H9 (cell line): Measurements from ENCODE around the gene DGKB. TPM values are rescaled to one million over a fixed set of nuclear protein-coding genes. Genes with fewer than 3 reads are reported as not detected.

Source experiments
- DNase-seq: peaks from one replicate; pipeline ENCODE4 v3.0.0-alpha.2; 2017
- H2AFZ ChIP-seq: one replicate; pipeline ENCODE4 v1.6.1; 2013; ENCODE audit warnings: mild to moderate bottlenecking, low read length, control low read depth, moderate library complexity
- H2AK5ac ChIP-seq: 2 replicates; pipeline ENCODE4 v1.6.1; 2013; ENCODE audit warnings: low read length, control low read depth, mixed read lengths; ENCODE audit not compliant: insufficient read length
- H2BK120ac ChIP-seq: one replicate; pipeline ENCODE4 v1.6.1; 2013; ENCODE audit warnings: low read depth, mild to moderate bottlenecking, low read length, control low read depth, inconsistent platforms; ENCODE audit not compliant: poor library complexity, severe bottlenecking
- H2BK12ac ChIP-seq: 2 replicates; pipeline ENCODE4 v1.6.1; 2013; ENCODE audit warnings: low read length, control low read depth, mixed read lengths, low read depth; ENCODE audit not compliant: insufficient read length
- H2BK15ac ChIP-seq: 2 replicates; pipeline ENCODE4 v1.6.1; 2013; ENCODE audit warnings: low read depth, low read length, control low read depth
- H2BK20ac ChIP-seq: one replicate; pipeline ENCODE4 v1.6.1; 2013; ENCODE audit warnings: low read depth, mild to moderate bottlenecking, low read length, control low read depth, inconsistent platforms; ENCODE audit not compliant: poor library complexity, severe bottlenecking
- H2BK5ac ChIP-seq: 2 replicates; pipeline ENCODE4 v1.6.1; 2013; ENCODE audit warnings: low read length, control low read depth, mixed read lengths; ENCODE audit not compliant: insufficient read length
- H3K14ac ChIP-seq: 2 replicates; pipeline ENCODE4 v1.6.1; 2013; ENCODE audit warnings: low read length, control low read depth; ENCODE audit not compliant: insufficient read depth
- H3K18ac ChIP-seq: 2 replicates; pipeline ENCODE4 v1.6.1; 2013; ENCODE audit warnings: low read depth, mild to moderate bottlenecking, mixed read lengths, low read length, control low read depth; ENCODE audit not compliant: insufficient read length
- H3K23ac ChIP-seq: 2 replicates; pipeline ENCODE4 v1.6.1; 2013; ENCODE audit warnings: low read length, control low read depth, mixed read lengths, low read depth; ENCODE audit not compliant: insufficient read length
- H3K23me2 ChIP-seq: 2 replicates; pipeline ENCODE4 v1.6.1; 2013; ENCODE audit warnings: low read depth, mild to moderate bottlenecking, mixed read lengths, low read length, control low read depth; ENCODE audit not compliant: insufficient read length, poor library complexity, severe bottlenecking
- H3K27ac ChIP-seq: 2 replicates; pipeline ENCODE4 v1.5.1; 2013; ENCODE audit warnings: low read length, control low read depth, mixed read lengths, low read depth; ENCODE audit not compliant: insufficient read length
- H3K27me3 ChIP-seq: 2 replicates; pipeline ENCODE4 v1.6.1; 2013; ENCODE audit warnings: low read length, control low read depth, inconsistent platforms; ENCODE audit not compliant: insufficient read depth
- H3K4ac ChIP-seq: 2 replicates; pipeline ENCODE4 v1.6.1; 2013; ENCODE audit warnings: low read depth, mild to moderate bottlenecking, control low read depth, inconsistent platforms, low read length, moderate library complexity
- H3K4me1 ChIP-seq: 2 replicates; pipeline ENCODE4 v1.6.1; 2013; ENCODE audit warnings: low read length, control low read depth, inconsistent platforms; ENCODE audit not compliant: insufficient read depth
- H3K4me2 ChIP-seq: 2 replicates; pipeline ENCODE4 v1.6.1; 2013; ENCODE audit warnings: low read length, control low read depth, mixed read lengths; ENCODE audit not compliant: insufficient read length, insufficient read depth
- H3K56ac ChIP-seq: 2 replicates; pipeline ENCODE4 v1.6.1; 2013; ENCODE audit warnings: low read depth, mild to moderate bottlenecking, mixed read lengths, low read length, control low read depth; ENCODE audit not compliant: insufficient read length
- H3K79me1 ChIP-seq: 2 replicates; pipeline ENCODE4 v1.6.1; 2013; ENCODE audit warnings: low read depth, mild to moderate bottlenecking, moderate library complexity, low read length, control low read depth, inconsistent platforms; ENCODE audit not compliant: insufficient read depth, poor library complexity, severe bottlenecking
- H3K79me2 ChIP-seq: 2 replicates; pipeline ENCODE4 v1.6.1; 2013; ENCODE audit warnings: low read length, control low read depth, inconsistent platforms; ENCODE audit not compliant: insufficient read depth
- H3K9ac ChIP-seq: 2 replicates; pipeline ENCODE4 v1.6.1; 2013; ENCODE audit warnings: low read length, control low read depth, mixed read lengths; ENCODE audit not compliant: insufficient read length; ENCODE audit errors: extremely low read depth
- H3K9me3 ChIP-seq: one replicate; pipeline ENCODE4 v1.6.1; 2013; ENCODE audit warnings: low read depth, low read length, inconsistent platforms; ENCODE audit not compliant: control insufficient read depth
- H3T11ph ChIP-seq: one replicate; pipeline ENCODE4 v1.6.1; 2013; ENCODE audit warnings: mild to moderate bottlenecking, low read length, control low read depth, inconsistent platforms
- H4K20me1 ChIP-seq: one replicate; pipeline ENCODE4 v1.6.1; 2013; ENCODE audit not compliant: control insufficient read depth, insufficient read length, insufficient read depth
- H4K5ac ChIP-seq: 2 replicates; pipeline ENCODE4 v1.6.1; 2013; ENCODE audit warnings: low read depth, mild to moderate bottlenecking, mixed read lengths, low read length, control low read depth; ENCODE audit not compliant: insufficient read length
- H4K8ac ChIP-seq: replicated peaks from 2 replicates; pipeline ENCODE4 v1.6.1; 2013; ENCODE audit warnings: low read length, control low read depth, mixed read lengths, low read depth; ENCODE audit not compliant: insufficient read length
- H4K91ac ChIP-seq: 2 replicates; pipeline ENCODE4 v1.6.1; 2013; ENCODE audit warnings: low read depth, mild to moderate bottlenecking, moderate library complexity, mixed read lengths, low read length, control low read depth; ENCODE audit not compliant: insufficient read length
- H3K27ac Mint-ChIP-seq, 3 experiments: 2 replicates in 2 of 3; 3 replicates in 1 of 3; pipeline ENCODE4 v1.8.0; 2020 to 2021; ENCODE audit warnings: mixed read lengths in 3 of 3, mild to moderate bottlenecking in 1 of 3, moderate library complexity in 1 of 3
- H3K27me3 Mint-ChIP-seq: 2 replicates; pipeline ENCODE4 v1.8.0; 2021; ENCODE audit warnings: low read depth, mild to moderate bottlenecking, moderate library complexity, mixed read lengths
- H3K36me3 Mint-ChIP-seq, 3 experiments: 2 replicates in 2 of 3; 3 replicates in 1 of 3; pipeline ENCODE4 v1.8.0; 2020 to 2021; ENCODE audit warnings: low read depth in 3 of 3, mixed read lengths in 3 of 3; ENCODE audit not compliant: insufficient read depth in 1 of 3
- H3K4me1 Mint-ChIP-seq, 2 experiments: 2 replicates each; pipeline ENCODE4 v1.8.0; 2020; ENCODE audit warnings: mixed read lengths in 2 of 2
- H3K4me3 Mint-ChIP-seq, 2 experiments: 2 replicates in 1 of 2; 3 replicates in 1 of 2; pipeline ENCODE4 v1.8.0; 2020 to 2021; ENCODE audit warnings: mild to moderate bottlenecking in 2 of 2, mixed read lengths in 2 of 2, moderate library complexity in 1 of 2
- H3K9me3 Mint-ChIP-seq, 2 experiments: 2 replicates in 1 of 2; 3 replicates in 1 of 2; pipeline ENCODE4 v1.8.0; 2020; ENCODE audit warnings: mild to moderate bottlenecking in 2 of 2, mixed read lengths in 2 of 2, moderate library complexity in 1 of 2
- WGBS: extraction: QIAGEN DNeasy Blood & Tissue Kit; methylation state at CpG from one replicate; pipeline ENCODE4 v1.1.7; 2013; ENCODE audit warnings: missing lambda C conversion rate, low lambda C conversion rate, mixed read lengths; ENCODE audit not compliant: insufficient read length; ENCODE audit errors: extremely low coverage; 5-methylcytosine and 5-hydroxymethylcytosine counted together
- total RNA-seq: library from RNA; stranded (reverse); gene quantifications from 2 replicates; pipeline ENCODE4 v1.2.1, GENCODE V29; 2021
- TF ChIP-seq, protein P1 (sequence below): fragments of 200-600 bp; sonication (generic); conservative IDR thresholded peaks from 3 replicates; pipeline ENCODE4 v1.8.0; 2021; ENCODE audit warnings: antibody characterized with exemption, mild to moderate bottlenecking

The DGKB gene
- total RNA-seq, 1 experiment from 2014 or later, result 0.26 TPM

DNA sequence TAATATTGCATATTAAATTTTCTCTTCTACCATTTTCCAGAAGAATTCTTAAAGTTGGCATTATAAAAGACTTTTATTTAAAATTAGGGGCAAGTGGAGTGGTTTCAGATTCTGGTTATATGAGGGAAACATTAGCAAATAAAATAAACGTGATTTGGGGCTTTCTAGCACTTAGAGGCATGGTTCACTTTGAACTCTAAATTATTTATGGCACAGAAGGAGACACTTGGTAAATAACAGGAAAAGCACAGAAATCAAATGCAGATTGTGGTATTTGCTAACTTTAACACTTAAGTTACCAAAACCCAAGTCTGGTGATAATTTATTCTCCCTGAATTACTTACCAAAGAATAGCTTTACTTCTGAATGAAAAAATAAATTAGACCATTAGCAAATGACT is 778.6 kb downstream of the DGKB start:
- Histone ChIP-seq H4K91ac (no peak overlapping the region), H4K20me1 (no peaks in the 10 kb centered on the region), H3K9ac (no peak overlapping the region), H3K27ac (no peak overlapping the region), H3K4me2 (no peak overlapping the region), H3K9me3 (no peaks in the 10 kb centered on the region), H2AFZ (no peak overlapping the region), H2BK5ac (no peak overlapping the region), H3K4ac (no peak overlapping the region), H2BK15ac (no peak overlapping the region), H2BK120ac (no peak overlapping the region), H3K27me3 (no peaks in the 10 kb centered on the region; the same call in 1 of the 2 replicates), H3K23ac (no peak overlapping the region), H2BK20ac (no peak overlapping the region), H4K8ac (no peak overlapping the region), H3K4me1 (no peaks in the 10 kb centered on the region), H4K5ac (no peak overlapping the region), H2BK12ac (no peak overlapping the region), H2AK5ac (no peak overlapping the region), H3K23me2 (no peaks in the 10 kb centered on the region), H3K79me1 (no peaks in the 10 kb centered on the region), H3T11ph (no peak overlapping the region), H3K56ac (no peak overlapping the region), H3K79me2 (no peaks in the 10 kb centered on the region), H3K18ac (no peak overlapping the region), H3K14ac (no peak overlapping the region)
- Mint-ChIP-seq H3K27me3 (no peaks in the 10 kb centered on the region), H3K9me3 (no peaks in the 10 kb centered on the region), H3K36me3 (no peaks in the 10 kb centered on the region), H3K4me1 (peaks cover 3% of the 10 kb centered on the region in 2 experiments; a peak in 1 of 4 replicates), H3K27ac (no peak overlapping the region), H3K4me3 (no peak overlapping the region)
- no peak for DNase-seq
- TF ChIP-seq, protein P1, sequence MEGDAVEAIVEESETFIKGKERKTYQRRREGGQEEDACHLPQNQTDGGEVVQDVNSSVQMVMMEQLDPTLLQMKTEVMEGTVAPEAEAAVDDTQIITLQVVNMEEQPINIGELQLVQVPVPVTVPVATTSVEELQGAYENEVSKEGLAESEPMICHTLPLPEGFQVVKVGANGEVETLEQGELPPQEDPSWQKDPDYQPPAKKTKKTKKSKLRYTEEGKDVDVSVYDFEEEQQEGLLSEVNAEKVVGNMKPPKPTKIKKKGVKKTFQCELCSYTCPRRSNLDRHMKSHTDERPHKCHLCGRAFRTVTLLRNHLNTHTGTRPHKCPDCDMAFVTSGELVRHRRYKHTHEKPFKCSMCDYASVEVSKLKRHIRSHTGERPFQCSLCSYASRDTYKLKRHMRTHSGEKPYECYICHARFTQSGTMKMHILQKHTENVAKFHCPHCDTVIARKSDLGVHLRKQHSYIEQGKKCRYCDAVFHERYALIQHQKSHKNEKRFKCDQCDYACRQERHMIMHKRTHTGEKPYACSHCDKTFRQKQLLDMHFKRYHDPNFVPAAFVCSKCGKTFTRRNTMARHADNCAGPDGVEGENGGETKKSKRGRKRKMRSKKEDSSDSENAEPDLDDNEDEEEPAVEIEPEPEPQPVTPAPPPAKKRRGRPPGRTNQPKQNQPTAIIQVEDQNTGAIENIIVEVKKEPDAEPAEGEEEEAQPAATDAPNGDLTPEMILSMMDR, result no peak
- WGBS, result no CpG with 5 or more reads among the region's 1 CpG
